Uterus (tissue), 4 donors: Measurements from ENCODE around the gene MST1. TPM values are rescaled to one million over a fixed set of nuclear protein-coding genes. Genes with fewer than 3 reads are reported as not detected.

ENCODE experiments used
- DNase-seq, 2 donors: peaks; one replicate each; pipeline ENCODE4 v3.0.0-alpha.2; 2019 to 2020
- H3K27ac ChIP-seq, 2 donors: fragments of 200-600 bp; sonication (generic); 1 replicate in 1 of 2; 2 replicates in 1 of 2; pipeline ENCODE4 v1.5.1; 2016 to 2018
- H3K27me3 ChIP-seq, 2 donors: fragments of 200-600 bp; sonication (generic); one replicate each; pipeline ENCODE4 v1.5.1; 2018 to 2019; ENCODE audit warnings: control low read depth in 1 of 2
- H3K36me3 ChIP-seq, 2 donors: fragments of 200-600 bp; sonication (generic); one replicate each; pipeline ENCODE4 v1.5.1; 2019; ENCODE audit warnings: control low read depth in 1 of 2
- H3K4me1 ChIP-seq, 2 donors: fragments of 200-600 bp; sonication (generic); one replicate each; pipeline ENCODE4 v1.5.1; 2018 to 2019; ENCODE audit warnings: control low read depth in 1 of 2
- H3K4me3 ChIP-seq, 2 donors: fragments of 200-600 bp; sonication (generic); 1 replicate in 1 of 2; 2 replicates in 1 of 2; pipeline ENCODE4 v1.5.1; 2018 to 2019; ENCODE audit warnings: mild to moderate bottlenecking in 1 of 2
- H3K9me3 ChIP-seq, 2 donors: fragments of 200-600 bp; sonication (generic); one replicate each; pipeline ENCODE4 v1.5.1; 2019; ENCODE audit warnings: control low read depth in 1 of 2
- POLR2A ChIP-seq, 2 donors: fragments of 450-650 bp; IDR thresholded peaks; one replicate each; pipeline ENCODE4 v1.6.1; 2016; ENCODE audit warnings: antibody characterized with exemption in 2 of 2, mild to moderate bottlenecking in 1 of 2, moderate library complexity in 1 of 2
- intact Hi-C: fragments of 100-400 bp; cut with DNase I; formaldehyde crosslinking; loops from one replicate; pipeline ENCODE4 v1.15.1; 2023; ENCODE audit warnings: low total_unique reads
- small RNA-seq: library from RNA; depleted of rRNA; stranded (forward); fragments of <200 nt; gene quantifications from one replicate; pipeline ENCODE3, GENCODE V24; 2016
- total RNA-seq, 4 donors: library from RNA; depleted of rRNA in 3 of 4; stranded (reverse); fragments of >200 nt in 3 of 4; gene quantifications; one replicate each; pipeline versions ENCODE4 v1.1.0 to v1.2.4, GENCODE V29; 2014 to 2023
- TF ChIP-seq, protein P1 (sequence below), 4 experiments: fragments of 200-600 bp in 2 of 4; fragments of 450-650 bp in 2 of 4; sonication (generic) in 2 of 4; IDR thresholded peaks; one replicate each; pipeline ENCODE4 v1.5.1; 2016 to 2019; ENCODE audit warnings: antibody characterized with exemption in 4 of 4, mild to moderate bottlenecking in 2 of 4, moderate library complexity in 1 of 4
- donor health status: DM: yes; HTN: yes; CAD: no.

The MST1 gene
- total RNA-seq, 4 donors from 2014 or later = 5.1 to 11.5 (median 10.4) TPM; not detected in 1

DNA sequence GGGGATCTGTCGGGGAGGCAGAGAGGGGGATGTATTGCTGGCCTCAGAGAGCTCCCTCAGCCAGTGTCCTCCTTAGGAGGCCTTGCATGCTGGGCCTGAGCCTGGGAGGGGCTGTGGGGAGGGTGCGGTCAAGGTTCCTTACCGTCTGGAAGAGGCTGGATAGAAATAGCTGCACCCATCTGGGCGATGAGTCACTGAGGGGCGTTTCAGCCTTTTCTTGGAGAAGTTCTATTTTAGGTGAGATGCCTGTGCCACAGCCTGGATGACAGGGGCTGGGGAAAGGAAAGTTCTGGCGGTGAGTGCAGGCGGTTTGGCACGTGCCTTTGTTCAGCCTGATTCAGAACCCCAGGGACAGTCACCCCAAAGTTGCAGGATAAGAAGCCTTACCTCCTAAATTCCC is 50.8 kb downstream of the MST1 start:
- TF ChIP-seq POLR2A (IDR thresholded peaks at IDR 0.05) = no peak
- TF ChIP-seq, protein P1, sequence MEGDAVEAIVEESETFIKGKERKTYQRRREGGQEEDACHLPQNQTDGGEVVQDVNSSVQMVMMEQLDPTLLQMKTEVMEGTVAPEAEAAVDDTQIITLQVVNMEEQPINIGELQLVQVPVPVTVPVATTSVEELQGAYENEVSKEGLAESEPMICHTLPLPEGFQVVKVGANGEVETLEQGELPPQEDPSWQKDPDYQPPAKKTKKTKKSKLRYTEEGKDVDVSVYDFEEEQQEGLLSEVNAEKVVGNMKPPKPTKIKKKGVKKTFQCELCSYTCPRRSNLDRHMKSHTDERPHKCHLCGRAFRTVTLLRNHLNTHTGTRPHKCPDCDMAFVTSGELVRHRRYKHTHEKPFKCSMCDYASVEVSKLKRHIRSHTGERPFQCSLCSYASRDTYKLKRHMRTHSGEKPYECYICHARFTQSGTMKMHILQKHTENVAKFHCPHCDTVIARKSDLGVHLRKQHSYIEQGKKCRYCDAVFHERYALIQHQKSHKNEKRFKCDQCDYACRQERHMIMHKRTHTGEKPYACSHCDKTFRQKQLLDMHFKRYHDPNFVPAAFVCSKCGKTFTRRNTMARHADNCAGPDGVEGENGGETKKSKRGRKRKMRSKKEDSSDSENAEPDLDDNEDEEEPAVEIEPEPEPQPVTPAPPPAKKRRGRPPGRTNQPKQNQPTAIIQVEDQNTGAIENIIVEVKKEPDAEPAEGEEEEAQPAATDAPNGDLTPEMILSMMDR (IDR thresholded peaks at IDR 0.05) = no peak
- peak in 1 of 2 donors; percentile 25 for DNase-seq
- Histone ChIP-seq H3K4me3 (no peak overlapping the region), H3K27me3 (no peaks in the 10 kb centered on the region), H3K27ac (no peak overlapping the region), H3K9me3 (no peaks in the 10 kb centered on the region), H3K36me3 (no peaks in the 10 kb centered on the region), H3K4me1 (no peaks in the 10 kb centered on the region)
- intact Hi-C loops = no loop called here

DNA sequence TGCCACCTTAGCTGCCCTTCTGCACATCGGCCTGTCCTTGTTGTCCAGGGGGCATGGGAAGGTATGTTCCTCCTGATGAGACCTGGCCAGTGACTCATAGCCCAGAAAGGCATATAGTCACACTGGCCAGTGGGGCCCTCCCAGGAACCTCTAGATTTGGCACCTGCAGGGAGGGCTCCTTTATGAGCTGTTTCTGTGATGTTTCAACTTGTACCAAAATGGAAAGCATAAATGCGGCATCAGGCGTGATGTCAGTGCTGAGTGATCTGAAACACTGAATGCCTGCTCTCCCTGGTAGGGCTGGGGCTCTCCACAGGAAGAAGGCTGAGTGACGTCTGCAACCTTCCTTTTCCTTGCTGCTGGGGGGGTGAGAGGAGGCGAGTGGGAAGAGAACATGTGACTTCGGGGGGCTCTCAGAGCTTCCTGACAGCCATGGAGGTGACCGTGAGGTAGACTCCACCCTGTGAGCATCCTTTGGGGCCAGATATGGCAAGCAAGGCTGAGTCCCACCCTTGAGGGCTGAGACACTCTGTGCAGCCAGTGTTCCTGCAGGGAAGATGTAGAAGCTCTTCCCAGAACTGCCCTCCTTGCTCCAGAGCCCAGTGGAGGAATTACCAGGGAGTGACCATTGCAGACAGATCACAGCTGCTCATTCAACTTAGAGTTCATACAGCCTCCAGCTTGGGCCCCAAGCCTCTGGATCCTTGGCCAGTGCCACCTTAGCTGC is 52.2 kb downstream of the MST1 start:
- Histone ChIP-seq H3K27ac (no peak overlapping the region), H3K27me3 (no peaks in the 10 kb centered on the region), H3K36me3 (no peaks in the 10 kb centered on the region), H3K4me3 (no peak overlapping the region), H3K4me1 (no peaks in the 10 kb centered on the region), H3K9me3 (no peaks in the 10 kb centered on the region)
- intact Hi-C loops = no loop called here
- TF ChIP-seq, protein P1 (IDR thresholded peaks at IDR 0.05) = no peak
- TF ChIP-seq POLR2A (IDR thresholded peaks at IDR 0.05) = no peak
- no peak for DNase-seq

DNA sequence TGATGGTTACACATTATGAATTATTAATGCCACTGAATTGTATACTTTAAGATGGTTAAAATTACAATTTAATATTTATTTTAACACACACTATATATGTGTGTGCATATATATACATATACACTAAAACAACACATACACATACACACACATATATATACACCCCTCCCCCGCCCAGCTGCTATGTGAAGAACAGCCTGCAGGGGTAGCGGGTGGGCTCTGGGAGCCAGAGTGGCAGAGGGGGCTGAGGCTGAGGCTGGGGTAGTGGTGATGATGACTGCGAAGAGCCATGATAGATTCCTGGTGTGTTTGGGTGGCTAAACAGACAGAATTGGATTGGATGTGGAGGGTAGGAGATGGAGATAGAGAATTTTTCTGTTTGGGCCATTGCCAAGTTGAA is 54.5 kb downstream of the MST1 start:
- no peak for TF ChIP-seq POLR2A (IDR thresholded peaks at IDR 0.05)
- TF ChIP-seq, protein P1 (IDR thresholded peaks at IDR 0.05) = no peak
- Histone ChIP-seq H3K9me3 (no peaks in the 10 kb centered on the region), H3K27me3 (no peaks in the 10 kb centered on the region), H3K4me1 (no peaks in the 10 kb centered on the region), H3K4me3 (no peak overlapping the region), H3K36me3 (no peaks in the 10 kb centered on the region), H3K27ac (no peak overlapping the region)
- intact Hi-C loops = no loop called here
- DNase-seq = no peak

Small RNA genes within 50 kb of the gene (small RNA-seq; reads per million reads assigned to genes)
- not detected for gene AMIGO3

Other genes starting within 250 kb of the MST1 start
- gene DAG1, start 219.2 kb downstream of the MST1 start, total RNA-seq = 10 to 100 TPM; 34.3 to 76.4 (median 48.1) TPM
- under 1 TPM; 0.29 to 0.95 (median 0.60) TPM for gene BSN, start 135.0 kb downstream of the MST1 start, total RNA-seq
- gene APEH, start 15.1 kb downstream of the MST1 start, total RNA-seq = 10 to 100 TPM; 35.3 to 78.7 (median 61.4) TPM
- 10 to 100 TPM; 10.9 to 47.3 (median 25.3) TPM for gene RNF123, start 83 bp upstream of the MST1 start, total RNA-seq
- not detected for gene AMIGO3, start 30.2 kb upstream of the MST1 start, total RNA-seq
- 10 to 100 TPM in 3 of 4 donors, 1 to 10 TPM in 1; 7.7 to 44.8 (median 27.1) TPM for gene GMPPB, start 34.5 kb upstream of the MST1 start, total RNA-seq
- 10 to 100 TPM; 41.8 to 58.4 (median 50.9) TPM for gene IP6K1, start 97.1 kb upstream of the MST1 start, total RNA-seq
- gene CDHR4, start 110.4 kb upstream of the MST1 start, total RNA-seq = 1 to 10 TPM in 1 of 4 donors, under 1 TPM in 1, not detected in 2; 0.41 to 1.6 TPM
- 10 to 100 TPM in 1 of 4 donors, 1 to 10 TPM in 3; 3.1 to 16.7 (median 6.6) TPM for gene INKA1, start 113.8 kb upstream of the MST1 start, total RNA-seq
- gene UBA7, start 124.5 kb upstream of the MST1 start, total RNA-seq = 100 to 1,000 TPM in 1 of 4 donors, 10 to 100 TPM in 3; 21.3 to 114 (median 63.0) TPM
- gene TRAIP, start 167.1 kb upstream of the MST1 start, total RNA-seq = 10 to 100 TPM in 1 of 4 donors, 1 to 10 TPM in 3; 1.5 to 17.4 (median 4.0) TPM
- gene CAMKV, start 180.4 kb upstream of the MST1 start, total RNA-seq = under 1 TPM in 1 of 4 donors, not detected in 3; 0.28 TPM
- 1 to 10 TPM in 2 of 4 donors, under 1 TPM in 2; under 0.01 to 4.9 (median 1.5) TPM for gene MST1R, start 214.4 kb upstream of the MST1 start, total RNA-seq
- gene MON1A, start 240.3 kb upstream of the MST1 start, total RNA-seq = 1 to 10 TPM; 1.0 to 9.3 (median 5.2) TPM